DMS79 treated with DMSO at 0.1 percent for 48 hours (cell line): Measurements from ENCODE around the gene RFESD.
"Not testable (repeated sequence)": the region's sequence is repeated elsewhere in the genome, so short reads cannot be mapped to it uniquely, and the experiment has no call there.

Experiments used
- DNase-seq: peaks from one replicate; lab custom pipeline; 2025; lab: John Stamatoyannopoulos, UW

The RFESD gene

GRCh38 chr5:95628933-95629332 lies 17.6 kb upstream of the RFESD start:
- no peak for DNase-seq

GRCh38 chr5:95630394-95630917 lies 16.1 kb upstream of the RFESD start:
- no peak for DNase-seq

- DNase-seq: no peak
These were observed 15.2 kb upstream of the RFESD start for GRCh38 chr5:95631255-95631958.

GRCh38 chr5:95631991-95632675 lies 14.4 kb upstream of the RFESD start:
- no peak for DNase-seq

- not testable (repeated sequence) for DNase-seq
These were observed 13.6 kb upstream of the RFESD start for GRCh38 chr5:95632942-95633341.

GRCh38 chr5:95633671-95634070 lies 12.9 kb upstream of the RFESD start:
- DNase-seq: no peak

GRCh38 chr5:95634081-95634480 lies 12.5 kb upstream of the RFESD start:
- DNase-seq: no peak

- DNase-seq: no peak
These were observed 7.9 kb upstream of the RFESD start for GRCh38 chr5:95638632-95639031.

- no peak for DNase-seq
These were observed 4.8 kb upstream of the RFESD start for GRCh38 chr5:95641741-95642220.

GRCh38 chr5:95643152-95643551 lies 3.4 kb upstream of the RFESD start:
- no peak for DNase-seq

GRCh38 chr5:95644351-95645042 lies 2.1 kb upstream of the RFESD start:
- peak; percentile 72 for DNase-seq

- DNase-seq: not testable (repeated sequence)
These were observed 380 bp upstream of the RFESD start for GRCh38 chr5:95646226-95646568.

- DNase-seq: no peak
These were observed 1.6 kb downstream of the RFESD start for GRCh38 chr5:95647886-95648860.

- DNase-seq: no peak
These were observed 2.7 kb downstream of the RFESD start for GRCh38 chr5:95649274-95649673.

GRCh38 chr5:95649842-95650620 lies 3.5 kb downstream of the RFESD start:
- DNase-seq: no peak

GRCh38 chr5:95652849-95653248 lies 6.3 kb downstream of the RFESD start:
- DNase-seq: no peak

GRCh38 chr5:95654196-95654595 lies 7.6 kb downstream of the RFESD start:
- no peak for DNase-seq

- no peak for DNase-seq
These were observed 9.0 kb downstream of the RFESD start for GRCh38 chr5:95655575-95655974.

- no peak for DNase-seq
These were observed 13.5 kb downstream of the RFESD start for GRCh38 chr5:95660060-95660459.

GRCh38 chr5:95662946-95663345 lies 16.4 kb downstream of the RFESD start:
- DNase-seq: no peak
